Activated CD4-positive, alpha-beta T cell treated with anti-CD3 and anti-CD28 coated beads, Interleukin-2, amount 10 ng/mL, durations not matched to agents 24 days and 14 days (primary cell): Measurements from ENCODE around the gene FIGNL1. TPM values are rescaled to one million over a fixed set of nuclear protein-coding genes. Genes with fewer than 3 reads are reported as not detected.
A peak's percentile ranks its signal among the peaks of the same experiment; 100 is the strongest.

Experiments used
- DNase-seq: peaks from one replicate; pipeline ENCODE4 v3.0.0; 2022
- H3K27ac Mint-ChIP-seq: one replicate; pipeline ENCODE4 v1.8.0; 2022; ENCODE audit warnings: mild to moderate bottlenecking, mixed read lengths
- H3K27me3 Mint-ChIP-seq: one replicate; pipeline ENCODE4 v1.8.0; 2022; ENCODE audit warnings: mixed read lengths
- H3K36me3 Mint-ChIP-seq: one replicate; pipeline ENCODE4 v1.8.0; 2022; ENCODE audit warnings: low read depth, mild to moderate bottlenecking, mixed read lengths
- H3K4me1 Mint-ChIP-seq: one replicate; pipeline ENCODE4 v1.8.0; 2021; ENCODE audit warnings: mixed read lengths
- H3K4me3 Mint-ChIP-seq: one replicate; pipeline ENCODE4 v1.8.0; 2022; ENCODE audit warnings: mild to moderate bottlenecking, moderate library complexity, mixed read lengths
- H3K9me3 Mint-ChIP-seq: one replicate; pipeline ENCODE4 v1.8.0; 2021; ENCODE audit warnings: mixed read lengths
- intact Hi-C: fragments of 100-400 bp; cut with micrococcal nuclease; formaldehyde crosslinking; loops from one replicate; pipeline ENCODE4 v1.15.1; 2023
- total RNA-seq: library from RNA; stranded (reverse); gene quantifications from 2 replicates; pipeline ENCODE4 v1.2.3, GENCODE V29; 2022

FIGNL1 gene, protein sequence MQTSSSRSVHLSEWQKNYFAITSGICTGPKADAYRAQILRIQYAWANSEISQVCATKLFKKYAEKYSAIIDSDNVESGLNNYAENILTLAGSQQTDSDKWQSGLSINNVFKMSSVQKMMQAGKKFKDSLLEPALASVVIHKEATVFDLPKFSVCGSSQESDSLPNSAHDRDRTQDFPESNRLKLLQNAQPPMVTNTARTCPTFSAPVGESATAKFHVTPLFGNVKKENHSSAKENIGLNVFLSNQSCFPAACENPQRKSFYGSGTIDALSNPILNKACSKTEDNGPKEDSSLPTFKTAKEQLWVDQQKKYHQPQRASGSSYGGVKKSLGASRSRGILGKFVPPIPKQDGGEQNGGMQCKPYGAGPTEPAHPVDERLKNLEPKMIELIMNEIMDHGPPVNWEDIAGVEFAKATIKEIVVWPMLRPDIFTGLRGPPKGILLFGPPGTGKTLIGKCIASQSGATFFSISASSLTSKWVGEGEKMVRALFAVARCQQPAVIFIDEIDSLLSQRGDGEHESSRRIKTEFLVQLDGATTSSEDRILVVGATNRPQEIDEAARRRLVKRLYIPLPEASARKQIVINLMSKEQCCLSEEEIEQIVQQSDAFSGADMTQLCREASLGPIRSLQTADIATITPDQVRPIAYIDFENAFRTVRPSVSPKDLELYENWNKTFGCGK
- 44.7 and 47.4 TPM in 2 replicates for total RNA-seq

DNA sequence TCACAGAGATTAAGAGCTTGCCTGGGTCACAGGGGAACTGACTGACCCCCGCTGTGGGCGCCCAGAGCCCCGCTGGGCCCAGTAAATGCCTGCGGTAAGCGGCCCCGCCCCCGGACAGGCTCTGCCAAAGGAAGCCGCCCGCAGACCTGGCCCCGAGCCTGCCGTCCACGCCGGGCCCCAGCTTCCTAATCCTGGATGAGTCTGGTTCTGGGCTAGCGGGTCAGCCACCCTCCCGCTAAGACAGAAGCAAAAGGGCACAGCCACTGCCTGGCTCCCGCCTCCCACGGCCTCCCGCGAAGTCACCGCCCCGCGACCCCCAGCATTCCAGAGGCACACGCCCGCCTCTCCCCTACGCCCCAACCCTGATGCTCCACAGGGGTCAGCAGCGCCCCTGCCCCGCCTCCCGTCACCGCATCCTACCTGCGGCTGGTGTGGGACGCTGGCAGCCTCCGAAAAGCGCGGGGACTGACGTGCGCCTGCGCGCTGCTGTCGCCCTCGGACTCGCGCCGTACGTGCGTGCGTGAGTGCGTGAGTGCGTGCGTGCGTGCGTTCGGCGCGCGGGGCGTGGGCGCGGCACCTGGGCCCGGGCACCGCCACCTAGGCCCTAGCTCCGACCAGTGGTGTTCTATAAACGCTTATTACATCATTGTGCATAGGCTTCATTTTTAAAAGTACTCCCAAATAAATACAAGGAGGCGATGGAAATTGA lies at the start of gene FIGNL1:
Gene FIGNL1, minus strand, starts transcription at position 470 of the 709 bp plus-strand sequence. CDS start 3,063 bp downstream, outside the sequence.
- intact Hi-C loops: loop anchor here (1.0 to 5.0 kb wide), 13 partner anchors 17 to 672 kb away; no protein-coding TSS in a partner anchor

DNA sequence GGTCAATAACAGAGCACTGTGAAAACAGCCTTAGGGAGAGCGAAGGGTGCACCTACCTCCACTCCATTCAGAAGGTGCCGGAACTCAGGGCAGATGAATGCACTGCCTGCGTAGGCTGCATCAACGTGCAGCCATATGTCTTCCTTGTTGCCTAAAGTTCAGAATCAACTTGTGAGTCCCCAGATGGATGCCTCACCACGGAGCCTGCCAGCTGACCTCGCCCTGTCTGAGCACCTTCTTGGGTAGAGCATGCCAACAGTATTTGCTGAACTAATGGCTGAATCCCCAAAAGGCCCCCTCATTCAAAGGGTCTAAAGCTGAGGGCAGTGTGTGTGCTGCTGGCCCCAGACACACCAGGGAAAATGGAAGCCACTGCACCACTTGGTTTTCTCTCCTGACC lies 48.9 kb upstream of the FIGNL1 start:
- intact Hi-C loops: no loop called here

More for the DNA sequence above, at the start of gene FIGNL1:
- no peaks in the 10 kb centered on the region for H3K9me3 Mint-ChIP-seq
- H3K4me1 Mint-ChIP-seq: peaks cover 39% of the 10 kb centered on the region
- peaks cover 26% of the 10 kb centered on the region for H3K36me3 Mint-ChIP-seq
- H3K4me3 Mint-ChIP-seq: peak within 1 kb of the TSS; percentile 95
- peak within 1 kb of the TSS; percentile 80 for H3K27ac Mint-ChIP-seq
- peak; percentile 96 for DNase-seq
- peaks cover 7% of the 10 kb centered on the region for H3K27me3 Mint-ChIP-seq

DNA sequence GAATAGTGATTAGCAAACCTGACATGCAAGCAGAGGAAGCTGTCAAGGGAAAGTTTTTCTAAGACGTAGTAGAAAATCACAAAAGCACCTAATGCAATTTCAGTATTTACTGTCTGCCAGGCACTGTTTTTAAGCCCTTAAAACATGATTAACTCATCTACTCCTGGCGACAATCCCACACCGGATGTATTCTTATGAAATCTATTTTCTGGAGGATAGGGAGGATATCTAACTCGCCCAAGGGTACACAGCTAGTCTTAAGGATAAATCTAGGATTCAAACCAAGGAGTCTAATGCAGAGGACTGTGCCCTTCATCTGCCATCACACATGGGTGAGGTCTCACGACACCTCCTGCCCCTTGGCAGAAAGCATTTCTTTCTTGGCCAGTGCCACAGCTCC lies 47.8 kb upstream of the FIGNL1 start:
- Mint-ChIP-seq H3K4me3 (no peak overlapping the region), H3K4me1 (no peaks in the 10 kb centered on the region), H3K36me3 (no peaks in the 10 kb centered on the region), H3K27me3 (peaks cover 22% of the 10 kb centered on the region), H3K9me3 (no peaks in the 10 kb centered on the region), H3K27ac (no peak overlapping the region)
- intact Hi-C loops: no loop called here
- no peak for DNase-seq

More for the DNA sequence above, 48.9 kb upstream of the FIGNL1 start:
- H3K27me3 Mint-ChIP-seq: peaks cover 17% of the 10 kb centered on the region
- DNase-seq: no peak
- no peaks in the 10 kb centered on the region for H3K36me3 Mint-ChIP-seq
- no peak overlapping the region for H3K4me3 Mint-ChIP-seq
- H3K9me3 Mint-ChIP-seq: no peaks in the 10 kb centered on the region
- H3K4me1 Mint-ChIP-seq: no peaks in the 10 kb centered on the region
- no peak overlapping the region for H3K27ac Mint-ChIP-seq

DNA sequence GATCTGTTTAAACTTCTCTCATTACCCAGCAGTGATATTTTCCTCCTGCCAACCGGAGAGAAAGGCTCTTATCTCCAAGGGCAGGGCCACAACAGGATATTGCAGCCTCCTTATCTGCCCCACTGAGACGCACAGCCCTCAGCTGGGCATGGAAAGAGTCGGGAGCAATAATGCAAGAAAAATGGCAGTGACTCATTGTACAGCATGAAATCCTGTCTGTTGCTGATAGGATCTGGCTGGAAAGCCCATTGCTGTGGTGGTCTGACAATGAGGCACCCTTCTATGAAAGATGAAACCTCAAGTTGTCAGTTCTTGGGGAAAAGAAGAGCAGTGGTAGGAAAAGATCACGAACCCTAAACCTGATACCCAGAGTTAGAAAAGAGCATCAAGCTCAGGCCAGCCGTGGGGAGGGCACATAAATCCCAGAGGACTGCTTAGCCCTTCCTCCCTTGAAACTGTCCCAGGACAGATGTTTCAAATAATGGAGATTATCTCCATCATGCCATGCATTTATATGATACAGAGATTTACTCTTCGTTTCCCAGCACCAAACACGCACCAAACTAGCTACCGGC lies 47.0 kb upstream of the FIGNL1 start:
- no peaks in the 10 kb centered on the region for H3K4me1 Mint-ChIP-seq
- DNase-seq: no peak
- H3K4me3 Mint-ChIP-seq: no peak overlapping the region
- intact Hi-C loops: no loop called here
- H3K27ac Mint-ChIP-seq: no peak overlapping the region
- no peaks in the 10 kb centered on the region for H3K36me3 Mint-ChIP-seq
- H3K27me3 Mint-ChIP-seq: peaks cover 23% of the 10 kb centered on the region
- no peaks in the 10 kb centered on the region for H3K9me3 Mint-ChIP-seq

DNA sequence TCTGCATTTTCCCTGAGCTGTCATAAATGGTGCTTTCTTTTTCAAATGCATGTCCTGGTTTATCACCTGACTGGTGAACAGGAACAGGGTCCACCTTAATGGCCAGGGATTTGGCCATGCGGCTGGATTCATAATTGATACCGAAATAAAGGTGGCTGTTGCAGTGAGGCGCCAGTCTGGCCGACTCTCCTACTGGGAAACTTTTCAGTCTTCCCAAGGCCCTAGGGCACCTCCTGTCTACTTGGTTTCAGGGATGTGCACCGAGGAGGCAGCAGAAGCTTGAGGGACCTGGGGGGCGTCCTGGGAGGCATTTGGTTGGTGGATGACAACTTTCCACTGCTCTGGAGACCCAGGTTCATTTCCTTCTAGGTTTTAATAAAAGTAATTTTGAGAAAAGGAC lies 46.4 kb upstream of the FIGNL1 start:
- Mint-ChIP-seq H3K4me3 (no peak overlapping the region), H3K4me1 (no peaks in the 10 kb centered on the region), H3K36me3 (no peaks in the 10 kb centered on the region), H3K27me3 (peaks cover 29% of the 10 kb centered on the region), H3K9me3 (no peaks in the 10 kb centered on the region), H3K27ac (no peak overlapping the region)
- DNase-seq: no peak
- intact Hi-C loops: no loop called here

DNA sequence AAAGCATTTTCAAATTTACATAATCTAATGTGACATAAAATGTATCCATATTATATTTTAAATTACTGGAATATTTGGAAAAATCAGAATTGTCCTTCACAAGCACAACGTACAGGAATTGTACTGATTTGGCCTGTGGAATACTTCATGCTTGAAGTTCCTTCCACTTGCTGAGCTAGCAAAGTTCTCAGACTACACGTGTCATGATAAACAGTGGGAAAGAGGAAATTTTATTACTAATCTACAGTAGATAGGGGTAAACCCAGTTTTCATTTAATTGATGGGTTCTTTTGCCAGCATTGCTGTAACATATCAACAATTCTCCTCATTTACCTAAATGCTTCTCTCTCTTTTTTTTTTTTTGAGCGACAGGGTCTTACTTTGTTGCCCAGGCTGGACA lies 45.6 kb upstream of the FIGNL1 start:
- intact Hi-C loops: no loop called here
- H3K4me1 Mint-ChIP-seq: no peaks in the 10 kb centered on the region
- no peaks in the 10 kb centered on the region for H3K36me3 Mint-ChIP-seq
- no peaks in the 10 kb centered on the region for H3K9me3 Mint-ChIP-seq
- H3K27me3 Mint-ChIP-seq: peaks cover 33% of the 10 kb centered on the region
- DNase-seq: no peak
- H3K4me3 Mint-ChIP-seq: no peak overlapping the region
- no peak overlapping the region for H3K27ac Mint-ChIP-seq

DNA sequence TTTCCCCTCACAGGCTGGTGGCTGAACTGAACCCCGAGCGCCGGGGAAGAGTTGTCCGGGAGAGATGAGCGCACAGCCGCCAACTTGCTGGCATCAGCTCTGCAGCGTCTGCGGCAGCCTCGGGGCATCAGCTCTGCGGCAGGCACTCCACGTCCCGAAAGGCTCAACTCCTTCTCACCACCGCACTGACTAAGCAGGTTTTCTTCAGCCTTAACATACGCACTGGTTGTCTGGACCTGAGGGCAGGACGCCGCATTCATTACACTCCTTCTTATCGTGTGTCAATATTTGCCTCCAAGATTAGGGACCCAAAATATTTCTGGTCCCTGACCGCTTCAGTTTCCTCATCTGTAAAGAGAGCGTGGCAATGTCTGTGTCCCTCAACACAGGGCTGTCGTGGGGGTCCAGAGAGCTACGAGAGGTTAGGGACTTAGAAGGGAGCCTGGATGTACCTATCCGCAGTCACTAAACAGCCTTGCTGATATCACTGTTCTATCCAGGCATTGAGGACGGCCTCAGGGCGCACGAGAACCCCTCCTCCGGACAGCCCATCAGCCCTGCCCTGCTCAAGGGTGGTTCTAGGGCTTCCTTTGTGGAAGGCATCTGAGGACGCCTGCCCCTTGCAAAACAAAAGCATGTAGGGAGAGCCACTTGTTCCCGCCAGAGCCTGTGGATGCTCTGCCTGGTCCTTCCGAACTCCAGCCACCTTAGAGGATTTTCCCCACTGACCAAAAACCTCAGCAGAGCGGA lies 42.8 kb upstream of the FIGNL1 start:
- Mint-ChIP-seq H3K9me3 (no peaks in the 10 kb centered on the region), H3K4me1 (no peaks in the 10 kb centered on the region), H3K27ac (no peak overlapping the region), H3K4me3 (no peak overlapping the region), H3K36me3 (no peaks in the 10 kb centered on the region), H3K27me3 (peaks cover 34% of the 10 kb centered on the region)
- peak; percentile 49 for DNase-seq
- intact Hi-C loops: no loop called here

DNA sequence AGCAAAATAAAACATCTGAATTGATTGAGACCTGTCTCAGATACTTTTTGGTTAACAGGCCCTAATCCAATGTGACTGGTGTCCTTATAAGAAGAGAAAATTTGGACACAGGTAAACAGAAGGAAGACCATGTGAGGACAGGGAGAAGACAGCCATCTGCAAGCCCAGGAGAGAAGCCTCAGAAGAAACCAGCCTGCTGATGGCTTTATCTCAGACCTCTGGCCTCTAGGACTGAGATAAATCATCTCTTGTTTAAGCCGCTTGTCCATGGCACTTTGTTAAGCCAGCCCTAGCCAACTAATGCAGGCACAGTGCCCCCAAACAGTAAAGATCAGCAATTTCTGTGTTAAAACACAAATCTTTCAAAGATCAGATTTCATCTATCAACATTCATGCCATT lies 41.8 kb upstream of the FIGNL1 start:
- Mint-ChIP-seq H3K27me3 (peaks cover 30% of the 10 kb centered on the region), H3K9me3 (no peaks in the 10 kb centered on the region), H3K4me1 (no peaks in the 10 kb centered on the region), H3K27ac (no peak overlapping the region), H3K4me3 (no peak overlapping the region), H3K36me3 (no peaks in the 10 kb centered on the region)
- peak; percentile 36 for DNase-seq
- intact Hi-C loops: no loop called here

DNA sequence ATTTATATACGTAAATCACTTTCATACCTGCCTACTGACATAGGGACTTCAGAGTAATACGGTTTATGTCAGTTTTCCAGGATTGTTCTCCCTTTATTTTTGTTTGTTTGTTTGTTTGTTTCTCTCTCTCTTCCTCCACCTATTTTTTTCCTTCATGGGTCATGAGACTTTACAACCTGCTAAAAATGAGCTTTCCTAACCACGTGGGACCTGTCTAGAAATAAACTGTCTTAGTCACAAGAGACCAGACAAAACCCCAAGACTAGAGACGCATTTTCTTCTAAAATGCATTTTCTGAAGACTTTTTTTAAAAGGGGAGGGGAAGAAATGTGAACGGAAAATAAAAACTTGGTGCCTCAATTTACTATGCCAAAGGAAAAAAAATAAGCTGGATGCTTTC lies 41.1 kb upstream of the FIGNL1 start:
- Mint-ChIP-seq H3K4me3 (no peak overlapping the region), H3K27me3 (peaks cover 30% of the 10 kb centered on the region), H3K9me3 (no peaks in the 10 kb centered on the region), H3K27ac (no peak overlapping the region), H3K36me3 (no peaks in the 10 kb centered on the region), H3K4me1 (no peaks in the 10 kb centered on the region)
- peak; percentile 2 for DNase-seq
- intact Hi-C loops: no loop called here

DNA sequence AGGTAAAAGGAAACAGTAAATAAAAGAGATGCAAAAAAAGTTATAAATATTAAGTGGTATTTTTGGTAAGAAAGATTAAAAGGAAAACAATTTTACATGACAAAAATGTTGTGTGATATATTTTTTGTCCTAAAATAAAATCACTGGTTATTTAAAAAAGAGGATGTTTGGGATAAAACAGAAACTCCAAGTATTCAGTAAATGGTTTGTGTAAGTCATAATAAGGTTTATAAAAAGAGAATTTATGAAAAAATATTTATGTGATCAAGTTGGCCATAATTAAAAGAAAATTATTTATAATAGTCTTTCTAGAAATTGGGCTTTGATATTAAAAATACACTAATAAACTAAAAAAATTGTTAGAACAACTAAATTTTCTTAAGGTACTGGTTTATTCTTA lies 38.2 kb upstream of the FIGNL1 start:
- DNase-seq: no peak
- no peaks in the 10 kb centered on the region for H3K4me1 Mint-ChIP-seq
- intact Hi-C loops: no loop called here
- no peak overlapping the region for H3K27ac Mint-ChIP-seq
- H3K9me3 Mint-ChIP-seq: no peaks in the 10 kb centered on the region
- H3K27me3 Mint-ChIP-seq: peaks cover 42% of the 10 kb centered on the region
- no peak overlapping the region for H3K4me3 Mint-ChIP-seq
- H3K36me3 Mint-ChIP-seq: no peaks in the 10 kb centered on the region

DNA sequence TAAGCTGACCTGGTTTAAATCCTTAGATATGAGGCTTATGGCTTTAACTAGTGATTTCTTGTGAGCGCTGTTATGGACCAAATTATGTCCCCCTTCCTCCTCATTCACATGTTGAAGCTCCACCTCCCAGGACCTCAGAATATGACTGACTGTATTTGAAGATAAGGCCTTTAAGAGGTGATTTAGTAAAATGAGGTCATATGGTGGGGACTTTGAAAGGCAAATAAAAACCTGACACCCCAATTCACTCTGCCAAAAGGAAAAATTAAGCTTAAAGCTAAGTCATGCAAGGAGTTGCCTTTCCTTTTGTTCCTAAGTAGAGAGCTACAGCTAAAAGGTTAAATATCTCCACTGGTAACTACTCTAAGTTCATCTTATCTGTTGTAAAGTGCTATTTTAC lies 36.4 kb upstream of the FIGNL1 start:
- H3K4me1 Mint-ChIP-seq: no peaks in the 10 kb centered on the region
- H3K27me3 Mint-ChIP-seq: peaks cover 35% of the 10 kb centered on the region
- no peaks in the 10 kb centered on the region for H3K9me3 Mint-ChIP-seq
- DNase-seq: peak; percentile 27
- no peaks in the 10 kb centered on the region for H3K36me3 Mint-ChIP-seq
- no peak overlapping the region for H3K27ac Mint-ChIP-seq
- intact Hi-C loops: no loop called here
- no peak overlapping the region for H3K4me3 Mint-ChIP-seq

DNA sequence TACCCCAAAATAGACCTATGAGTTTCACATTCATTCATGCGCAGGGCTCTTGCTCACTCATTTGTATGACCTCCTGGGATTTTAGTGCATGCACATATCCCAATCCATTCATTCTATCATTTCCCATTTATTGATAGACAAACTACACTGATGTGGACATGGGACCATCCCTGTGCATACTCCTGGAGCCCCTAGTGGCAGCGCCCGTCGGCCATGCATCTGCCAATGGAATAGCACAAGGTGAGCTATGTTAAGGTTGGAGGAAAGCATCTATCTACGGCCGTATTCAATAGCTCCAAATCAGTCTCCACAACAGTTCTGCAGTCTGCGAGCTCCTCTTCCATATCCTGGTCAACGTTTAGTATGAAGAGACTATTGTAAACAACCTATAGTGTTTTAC lies 31.7 kb upstream of the FIGNL1 start:
- no peaks in the 10 kb centered on the region for H3K36me3 Mint-ChIP-seq
- no peaks in the 10 kb centered on the region for H3K9me3 Mint-ChIP-seq
- H3K27ac Mint-ChIP-seq: no peak overlapping the region
- no peaks in the 10 kb centered on the region for H3K4me1 Mint-ChIP-seq
- peak; percentile 48 for DNase-seq
- H3K27me3 Mint-ChIP-seq: peaks cover 34% of the 10 kb centered on the region
- intact Hi-C loops: no loop called here
- no peak overlapping the region for H3K4me3 Mint-ChIP-seq

DNA sequence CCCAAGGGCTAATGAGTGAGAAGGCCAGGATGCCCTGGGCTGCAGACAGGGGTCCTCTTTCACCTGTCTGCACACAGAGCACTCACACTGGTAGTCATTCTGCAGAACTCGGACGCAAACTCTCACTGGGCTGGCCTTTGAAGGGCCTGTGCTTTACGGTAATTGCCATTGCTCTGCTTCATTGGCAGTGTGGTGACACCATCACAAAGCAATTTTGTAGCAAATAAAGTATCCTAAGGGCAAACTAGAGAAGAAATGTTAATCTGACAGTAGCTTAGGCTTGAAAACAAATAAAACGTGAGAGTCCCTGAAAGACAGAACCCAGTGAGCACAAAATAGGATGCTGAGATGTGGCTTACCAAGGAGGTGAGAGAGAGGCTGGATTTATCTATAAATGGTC lies 30.6 kb upstream of the FIGNL1 start:
- no peaks in the 10 kb centered on the region for H3K36me3 Mint-ChIP-seq
- no peak overlapping the region for H3K27ac Mint-ChIP-seq
- intact Hi-C loops: no loop called here
- peaks cover 34% of the 10 kb centered on the region for H3K27me3 Mint-ChIP-seq
- H3K9me3 Mint-ChIP-seq: no peaks in the 10 kb centered on the region
- DNase-seq: peak; percentile 38
- H3K4me3 Mint-ChIP-seq: no peak overlapping the region
- H3K4me1 Mint-ChIP-seq: no peaks in the 10 kb centered on the region
